GM18526 (cell line): ENCODE data around the gene DLEC1.

Experiments
- POLR2A ChIP-seq: IDR thresholded peaks from 3 replicates; pipeline ENCODE4 v1.6.1; 2011; ENCODE audit not compliant: insufficient read length; ENCODE audit errors: extremely low read depth

The DLEC1 gene

DNA sequence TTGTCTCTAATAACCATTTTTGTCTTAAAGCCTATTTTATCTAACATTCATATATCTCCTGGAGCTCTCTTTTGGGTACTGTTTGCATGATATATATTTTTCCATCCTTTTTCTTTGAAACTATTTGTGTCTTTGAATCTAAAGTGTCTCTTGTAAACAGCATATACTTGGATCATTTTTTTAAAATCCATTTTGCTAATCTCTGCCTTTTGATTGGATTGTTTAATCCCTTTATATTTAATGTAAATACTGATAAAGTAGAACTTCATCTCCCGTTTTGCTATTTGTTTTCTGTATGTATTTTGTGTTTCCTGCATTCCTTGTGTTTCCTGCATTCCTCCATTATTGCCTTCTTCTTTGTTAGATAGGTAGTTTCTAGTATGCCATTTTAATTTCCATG is 66.5 kb downstream of the DLEC1 start:
- TF ChIP-seq POLR2A, result no peak

DNA sequence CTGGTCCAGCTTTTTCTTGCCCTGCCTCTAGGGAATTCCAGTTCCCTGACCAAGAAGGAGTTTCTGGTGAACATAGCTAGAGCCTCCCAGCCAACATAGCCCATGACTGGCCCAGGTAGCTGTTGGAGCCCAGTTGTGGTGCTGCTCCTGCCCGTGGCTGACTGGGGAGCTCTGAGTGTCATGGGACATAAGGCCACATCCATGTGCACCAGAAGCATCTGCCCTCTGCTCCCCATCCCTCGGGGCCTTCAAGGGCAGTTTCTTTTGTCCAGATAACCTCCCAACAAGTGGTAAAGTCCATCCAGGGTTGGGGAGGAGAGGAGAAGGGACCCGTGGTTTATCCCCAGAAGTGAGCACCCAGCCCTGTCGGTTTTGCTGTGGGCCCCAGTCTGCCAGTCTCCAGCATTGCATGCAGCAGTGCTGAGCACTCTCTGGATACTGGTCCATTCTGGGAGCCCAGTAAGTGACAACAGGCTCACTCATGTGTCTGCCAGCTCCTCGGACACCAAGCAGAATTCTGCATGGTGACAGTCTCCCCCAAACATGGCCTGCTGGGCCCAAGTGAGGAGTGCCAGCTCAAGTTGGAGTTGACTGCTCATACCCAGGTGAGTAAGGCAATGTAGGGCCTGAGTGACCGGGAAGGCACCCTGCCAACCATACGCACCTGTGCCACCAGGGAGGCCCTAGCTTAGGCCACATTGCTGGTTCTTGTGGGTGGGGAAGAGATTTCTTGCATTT is 69.1 kb downstream of the DLEC1 start:
- no peak for TF ChIP-seq POLR2A

DNA sequence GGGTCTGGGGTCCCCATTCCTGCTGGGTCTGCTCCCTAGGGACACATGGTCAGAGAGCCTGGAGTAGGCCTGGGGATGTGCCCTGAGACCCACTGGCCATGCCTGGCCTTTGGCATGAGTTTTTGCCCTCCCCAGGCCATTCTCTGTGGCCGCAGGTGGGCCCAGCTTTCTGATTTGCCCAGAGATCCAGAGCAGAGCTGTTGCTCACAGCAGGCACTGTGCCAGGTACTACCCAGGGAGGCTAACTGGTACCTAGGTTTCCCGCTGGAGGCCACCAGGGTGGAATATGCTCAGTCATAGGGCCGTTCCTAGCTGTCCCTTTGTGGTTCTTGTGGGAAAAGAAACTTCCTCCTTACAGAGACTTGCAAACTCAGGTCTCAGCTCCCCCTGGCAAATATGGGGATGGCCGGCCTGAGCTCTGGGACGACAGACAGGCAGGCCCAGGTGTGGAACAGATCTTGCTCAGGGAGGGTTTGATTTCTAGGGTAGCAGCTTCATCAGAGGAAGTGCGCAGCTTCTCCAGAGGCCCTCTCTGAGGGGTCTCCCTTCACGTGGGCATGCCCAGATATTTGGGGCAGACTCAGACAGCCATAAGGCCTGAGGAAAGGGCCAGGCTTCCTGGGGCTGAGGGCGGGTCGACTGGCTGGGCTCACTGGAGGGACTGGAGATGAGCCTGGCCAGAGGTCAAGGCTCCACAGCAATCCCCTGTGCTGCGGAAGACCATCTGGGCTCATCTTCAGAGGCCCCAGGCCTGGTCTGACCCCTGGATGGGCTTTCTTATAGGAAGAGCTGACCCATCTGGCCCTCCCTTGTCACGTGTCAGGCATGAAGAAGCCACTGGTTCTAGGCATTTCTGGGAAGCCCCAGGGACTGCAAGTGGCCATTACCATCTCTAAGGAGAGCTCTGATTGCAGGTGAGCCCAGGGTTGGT is 69.9 kb downstream of the DLEC1 start:
- TF ChIP-seq POLR2A, result no peak

DNA sequence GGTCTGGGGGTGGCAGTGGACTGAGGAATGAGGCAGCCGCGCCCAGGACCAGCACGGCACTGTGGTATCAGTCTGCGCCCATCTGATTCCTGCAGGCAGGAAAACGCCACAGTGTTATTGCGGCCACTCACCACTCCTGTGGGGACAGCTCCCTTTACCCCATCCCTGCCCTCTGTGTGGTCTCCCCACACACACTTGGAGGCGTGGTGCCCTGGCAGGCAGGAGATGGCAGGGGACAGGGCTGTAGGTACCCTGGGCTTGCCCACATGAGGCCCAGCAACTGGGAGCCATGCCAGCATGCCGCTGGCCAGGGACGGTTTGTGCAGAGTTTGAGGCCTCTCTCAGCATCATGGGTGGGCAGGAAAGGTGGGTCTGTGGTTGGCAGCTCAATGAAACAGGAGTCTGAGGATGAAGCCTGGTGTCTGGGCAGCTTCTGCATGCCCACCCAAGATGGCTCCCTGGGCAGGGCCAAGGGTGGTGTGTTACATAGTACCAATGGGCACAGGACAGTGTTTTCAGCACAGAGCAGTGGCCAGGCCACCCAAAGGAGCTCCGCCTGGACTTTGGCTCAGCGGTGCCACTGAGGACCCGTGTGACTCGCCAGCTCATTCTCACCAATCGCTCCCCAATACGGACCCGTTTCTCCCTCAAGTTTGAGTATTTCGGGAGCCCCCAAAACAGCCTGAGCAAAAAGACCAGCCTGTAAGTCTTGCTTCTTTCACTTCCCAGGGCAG is 70.7 kb downstream of the DLEC1 start:
- no peak for TF ChIP-seq POLR2A

DNA sequence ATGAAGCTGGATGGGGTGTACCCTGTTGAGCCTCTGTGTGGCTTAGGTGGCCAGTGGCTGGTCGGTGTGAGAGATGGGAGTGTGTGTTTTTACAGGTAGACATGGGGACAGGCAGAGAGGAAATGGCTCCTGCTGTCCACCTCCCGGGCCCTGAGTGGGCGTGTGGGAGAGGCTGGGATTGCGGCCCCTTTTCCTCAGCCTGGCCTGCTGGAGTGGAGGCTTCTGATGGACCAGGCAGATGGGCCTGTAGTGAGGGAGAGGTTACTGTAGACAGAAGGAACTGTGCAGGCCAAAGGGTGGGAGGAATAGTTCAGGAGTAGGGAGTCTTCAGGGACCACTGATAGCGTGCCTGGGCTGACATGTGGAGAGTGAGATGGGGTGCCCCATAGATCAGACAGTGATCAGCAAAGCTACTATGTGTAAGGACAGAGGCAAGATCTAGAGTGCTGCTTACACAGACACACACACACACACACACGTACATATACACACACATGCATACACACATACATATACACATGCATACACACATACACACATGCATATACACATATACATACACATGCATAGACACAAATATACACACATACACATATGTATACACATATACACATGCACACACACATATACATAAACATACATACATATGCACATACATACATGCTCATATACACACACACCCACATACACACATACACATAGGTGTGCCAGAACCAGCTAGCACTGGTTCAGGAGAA is 71.5 kb downstream of the DLEC1 start:
- TF ChIP-seq POLR2A, result no peak

DNA sequence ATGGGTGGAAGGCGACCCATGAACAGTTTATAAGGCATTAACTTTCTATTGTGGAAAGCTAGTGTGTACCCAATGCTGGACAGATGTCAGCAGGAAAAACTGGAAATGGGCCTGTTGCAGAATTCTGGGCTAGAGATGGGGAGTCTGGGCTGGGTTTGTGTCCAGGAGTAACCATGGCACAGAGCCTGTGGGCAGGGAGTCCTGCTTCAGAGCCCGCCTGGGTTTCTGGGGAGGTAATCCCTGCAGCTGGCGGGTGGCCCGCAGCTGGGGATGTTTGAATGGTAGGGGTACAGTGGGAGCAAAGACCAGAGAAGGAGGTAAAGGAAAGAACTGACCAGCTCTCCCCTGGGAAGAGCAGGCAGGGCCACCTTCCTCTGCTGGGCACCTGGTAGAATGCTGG is 72.2 kb downstream of the DLEC1 start:
- no peak for TF ChIP-seq POLR2A

DNA sequence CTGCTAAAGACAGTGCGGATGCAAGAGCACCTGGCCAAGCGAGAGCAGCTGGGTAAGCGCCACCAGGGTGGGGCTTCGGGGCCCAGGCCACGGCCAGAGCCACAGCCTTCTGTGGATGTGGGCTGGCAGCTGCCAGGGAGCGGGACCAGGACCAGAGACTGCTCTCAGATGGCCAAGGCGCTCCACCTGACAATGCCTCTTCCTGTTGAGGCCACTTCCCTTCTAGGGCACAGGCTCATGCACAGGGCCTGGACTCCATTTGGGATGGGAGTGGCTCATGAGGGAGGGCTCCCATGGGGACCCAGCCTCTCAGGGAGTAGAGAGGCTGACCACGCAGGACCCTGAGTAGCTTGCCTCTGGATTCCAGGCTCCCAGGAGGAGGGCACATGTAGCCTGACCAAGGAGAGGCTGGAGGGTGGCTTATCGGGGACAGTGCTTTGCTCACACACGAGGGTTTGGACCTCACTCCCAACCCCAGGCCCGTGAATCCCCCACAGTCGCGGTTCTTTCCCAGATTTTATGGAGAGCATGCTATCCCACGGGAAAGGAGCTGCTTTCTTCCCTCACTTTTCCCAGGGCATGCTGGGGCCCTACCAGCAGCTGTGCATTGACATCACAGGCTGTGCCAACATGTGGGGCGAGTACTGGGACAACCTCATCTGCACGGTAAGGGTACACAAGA is 72.8 kb downstream of the DLEC1 start:
- no peak for TF ChIP-seq POLR2A

DNA sequence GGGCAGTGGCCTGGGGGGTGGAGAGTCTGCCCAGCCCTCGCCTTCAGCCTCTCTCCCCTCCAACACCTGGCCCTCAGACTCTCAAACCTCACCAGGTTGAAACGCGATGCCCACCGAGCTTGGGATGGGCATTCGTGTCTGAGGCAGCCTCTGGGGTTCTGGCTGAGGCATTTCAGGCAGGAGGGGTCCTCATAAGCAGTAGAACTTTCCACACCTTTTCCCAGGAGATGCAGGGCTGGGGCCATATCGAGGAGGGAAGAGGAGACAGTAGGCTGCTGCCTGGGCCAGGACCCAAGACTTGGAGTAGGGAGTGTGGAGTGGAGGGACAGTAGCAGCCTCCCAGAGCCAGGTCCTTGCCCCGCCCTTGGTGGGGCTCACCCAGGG is 73.4 kb downstream of the DLEC1 start:
- TF ChIP-seq POLR2A, result no peak

DNA sequence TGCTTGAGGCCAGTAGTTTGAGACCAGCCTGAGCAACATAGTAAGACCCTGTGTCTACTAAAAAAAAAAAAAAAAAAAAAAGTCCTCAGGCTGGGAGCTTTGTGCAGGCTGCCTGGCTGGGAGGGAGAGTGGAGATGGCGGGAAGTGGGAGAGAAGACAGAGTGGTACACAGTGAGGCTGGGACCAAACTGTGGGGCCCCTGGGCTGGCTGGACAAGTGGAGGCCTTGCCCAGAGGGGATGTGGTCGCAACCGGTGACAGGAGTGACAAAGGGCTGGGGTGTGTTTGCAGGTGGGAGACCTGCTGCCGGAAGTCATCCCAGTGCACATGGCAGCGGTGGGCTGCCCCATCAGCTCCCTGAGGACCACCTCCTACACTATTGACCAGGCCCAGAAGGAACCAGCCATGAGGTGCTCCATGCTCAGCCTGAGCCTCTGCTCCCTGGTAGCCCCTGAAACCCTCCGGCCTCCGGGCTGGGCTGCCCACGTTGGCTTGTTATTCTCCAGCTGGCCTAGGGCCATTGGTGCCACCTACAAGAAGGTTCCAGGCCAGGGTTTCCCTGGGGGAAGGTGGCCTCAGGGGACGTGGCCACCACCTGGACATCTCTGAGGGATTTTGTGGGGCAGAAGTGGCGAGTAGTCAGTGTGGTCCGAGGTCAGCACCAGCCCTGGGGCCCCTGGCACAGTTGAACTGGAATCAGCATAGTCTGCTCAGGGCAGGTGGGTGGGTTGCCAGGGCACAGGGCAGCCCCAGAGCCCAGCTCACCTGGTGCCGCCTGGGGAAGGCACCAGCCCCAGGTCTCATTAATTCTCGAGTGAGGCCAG is 75.3 kb downstream of the DLEC1 start:
- no peak for TF ChIP-seq POLR2A

DNA sequence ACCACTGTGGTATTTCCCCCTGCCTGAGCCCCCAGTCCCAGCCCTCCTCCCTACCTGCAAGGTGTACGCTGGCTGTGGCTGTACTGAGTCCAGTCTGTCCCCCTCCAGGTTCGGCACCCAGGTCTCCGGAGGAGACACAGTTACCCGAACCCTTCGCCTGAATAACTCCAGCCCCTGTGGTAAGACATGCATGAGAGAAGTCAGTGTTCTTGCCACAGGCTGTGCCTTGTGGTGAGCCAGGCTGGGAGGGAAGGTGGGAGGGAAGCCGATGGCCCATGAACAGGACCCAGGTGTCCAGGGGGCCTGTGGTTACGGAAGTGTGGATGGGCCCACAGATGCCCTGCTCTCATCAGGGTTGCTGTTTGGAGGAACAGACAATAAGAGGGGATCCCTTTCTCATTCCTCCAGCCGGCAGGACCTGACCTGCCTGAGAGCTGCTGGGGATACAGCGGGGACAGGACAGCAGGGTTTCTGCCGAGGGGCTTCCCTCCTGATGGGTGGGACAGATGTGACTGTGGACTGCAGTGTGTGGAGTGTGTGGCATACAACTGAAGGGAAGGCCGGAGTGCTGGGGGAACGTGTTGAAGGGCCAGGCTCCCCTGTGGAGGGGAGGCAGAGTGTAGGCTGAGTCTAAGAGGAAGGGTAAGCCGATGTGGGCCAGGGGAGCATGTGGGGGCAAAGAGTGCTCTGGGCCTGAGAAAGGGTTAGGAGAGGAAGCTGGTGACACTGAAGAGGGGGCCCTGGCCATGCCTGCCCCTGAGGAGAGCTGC is 76.1 kb downstream of the DLEC1 start:
- TF ChIP-seq POLR2A, result no peak

DNA sequence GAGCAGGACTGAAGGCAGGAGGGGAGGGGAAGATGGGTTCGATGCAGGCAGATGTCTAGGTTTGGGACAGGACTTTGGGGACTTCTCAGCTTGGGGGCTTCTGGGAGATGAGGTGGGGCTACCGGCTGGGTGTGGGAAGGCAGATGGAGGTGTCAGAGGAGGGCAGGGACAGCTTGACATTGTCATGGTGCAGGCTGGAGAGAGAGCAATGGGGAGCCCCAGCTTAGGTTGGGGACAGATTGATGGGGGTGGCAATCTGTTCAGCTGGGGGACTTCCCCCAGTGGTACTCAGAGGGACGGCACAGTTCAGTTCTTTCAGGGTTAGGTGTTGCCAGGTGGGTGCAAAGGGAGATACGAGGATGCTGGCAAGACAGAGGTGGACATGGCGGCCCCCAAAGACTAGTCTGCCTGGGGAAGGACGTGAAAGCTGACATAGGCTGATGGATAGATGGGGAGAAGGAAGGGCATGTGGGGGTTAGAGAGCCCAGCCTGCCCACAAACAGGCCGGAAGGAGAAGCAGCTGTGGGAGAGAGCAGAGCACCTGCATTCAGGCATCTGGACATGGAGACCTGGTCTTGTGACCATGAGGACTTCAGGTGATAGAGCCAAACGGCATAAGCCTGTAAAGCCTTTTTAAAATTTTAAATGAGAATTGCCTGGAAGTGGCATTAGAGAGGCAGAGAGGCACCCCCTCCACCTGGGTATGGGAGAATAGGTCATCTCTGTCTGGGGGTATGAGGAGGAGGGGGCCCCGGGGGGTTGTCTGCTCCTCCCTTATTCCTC is 76.8 kb downstream of the DLEC1 start:
- TF ChIP-seq POLR2A, result no peak

DNA sequence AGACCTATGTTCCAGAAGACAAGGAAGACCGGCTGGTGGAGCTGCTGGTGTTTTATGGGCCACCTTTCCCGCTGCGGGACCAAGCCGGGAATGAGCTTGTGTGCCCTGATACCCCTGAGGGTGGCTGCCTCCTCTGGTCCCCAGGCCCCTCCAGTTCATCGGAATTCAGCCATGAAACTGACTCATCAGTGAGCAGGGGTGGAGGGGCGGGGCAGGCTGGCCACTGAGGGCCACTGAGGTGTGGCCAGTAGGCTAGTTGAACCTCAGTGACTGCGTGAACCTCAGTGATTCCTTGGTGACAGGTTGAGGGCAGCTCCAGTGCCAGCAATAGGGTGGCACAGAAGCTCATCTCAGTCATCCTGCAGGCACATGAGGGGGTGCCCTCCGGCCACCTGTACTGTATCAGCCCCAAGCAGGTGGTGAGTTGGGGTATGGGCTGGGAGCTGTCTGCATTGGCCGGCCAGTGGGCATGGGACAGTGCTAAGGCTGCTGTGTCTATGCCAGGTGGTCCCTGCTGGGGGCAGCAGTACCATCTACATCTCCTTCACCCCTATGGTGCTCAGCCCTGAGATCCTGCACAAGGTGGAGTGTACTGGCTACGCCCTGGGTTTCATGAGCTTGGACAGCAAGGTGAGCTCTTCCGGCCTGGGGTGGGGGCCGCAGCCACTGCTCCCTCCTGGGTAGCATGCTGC is 77.6 kb downstream of the DLEC1 start:
- no peak for TF ChIP-seq POLR2A
